ENCODE measurements around the gene AMBN. TPM values are rescaled to one million over a fixed set of nuclear protein-coding genes. Genes with fewer than 3 reads are reported as not detected.
A peak's percentile ranks its signal among the peaks of the same experiment; 100 is the strongest.

AMBN gene
- total RNA-seq, 1 donor from 2014 or later: not detected

- Histone ChIP-seq H3K27me3 (ENCODE audit: low read depth) (no peaks in the 10 kb centered on the region), H3K27ac (replicated peaks) (no peak overlapping the region), H3K4me3 (no peak overlapping the region), H3K9me3 (replicated peaks) (no peaks in the 10 kb centered on the region), H3K4me1 (no peaks in the 10 kb centered on the region), H3K36me3 (no peaks in the 10 kb centered on the region)
- no peak for DNase-seq
- intact Hi-C loops (cut with micrococcal nuclease): no loop called here
- TF ChIP-seq, protein P1, sequence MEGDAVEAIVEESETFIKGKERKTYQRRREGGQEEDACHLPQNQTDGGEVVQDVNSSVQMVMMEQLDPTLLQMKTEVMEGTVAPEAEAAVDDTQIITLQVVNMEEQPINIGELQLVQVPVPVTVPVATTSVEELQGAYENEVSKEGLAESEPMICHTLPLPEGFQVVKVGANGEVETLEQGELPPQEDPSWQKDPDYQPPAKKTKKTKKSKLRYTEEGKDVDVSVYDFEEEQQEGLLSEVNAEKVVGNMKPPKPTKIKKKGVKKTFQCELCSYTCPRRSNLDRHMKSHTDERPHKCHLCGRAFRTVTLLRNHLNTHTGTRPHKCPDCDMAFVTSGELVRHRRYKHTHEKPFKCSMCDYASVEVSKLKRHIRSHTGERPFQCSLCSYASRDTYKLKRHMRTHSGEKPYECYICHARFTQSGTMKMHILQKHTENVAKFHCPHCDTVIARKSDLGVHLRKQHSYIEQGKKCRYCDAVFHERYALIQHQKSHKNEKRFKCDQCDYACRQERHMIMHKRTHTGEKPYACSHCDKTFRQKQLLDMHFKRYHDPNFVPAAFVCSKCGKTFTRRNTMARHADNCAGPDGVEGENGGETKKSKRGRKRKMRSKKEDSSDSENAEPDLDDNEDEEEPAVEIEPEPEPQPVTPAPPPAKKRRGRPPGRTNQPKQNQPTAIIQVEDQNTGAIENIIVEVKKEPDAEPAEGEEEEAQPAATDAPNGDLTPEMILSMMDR (IDR thresholded peaks at IDR 0.05; ENCODE audit: borderline replicate concordance): no peak
Observed at GRCh38 chr4:70600305-70600704, 8.2 kb downstream of the AMBN start.

DNA sequence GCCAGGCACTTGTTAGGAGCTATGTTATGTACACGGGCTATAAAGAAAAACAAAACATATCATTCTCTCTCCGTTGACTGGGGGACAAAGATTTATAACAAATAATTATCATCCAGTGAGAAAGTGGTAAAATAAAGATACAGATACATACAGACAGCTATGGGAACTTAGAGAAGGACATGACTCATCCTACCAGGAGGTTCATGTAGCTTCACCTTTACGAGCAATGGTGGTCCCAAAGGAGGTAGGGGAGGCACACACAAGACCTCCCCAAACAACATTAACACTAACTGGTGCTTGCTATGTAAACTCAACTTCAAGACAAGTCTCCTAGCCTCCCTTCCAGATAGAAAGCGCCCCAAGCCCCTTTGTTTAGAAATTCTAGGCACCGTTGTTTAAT, 8.9 kb downstream of the AMBN start:
- intact Hi-C loops (cut with micrococcal nuclease): no loop called here
- TF ChIP-seq, protein P1 (IDR thresholded peaks at IDR 0.05; ENCODE audit: borderline replicate concordance): no peak

GRCh38 chr4:70601422-70602039, 9.5 kb downstream of the AMBN start:
- Histone ChIP-seq H3K4me1 (no peaks in the 10 kb centered on the region), H3K27ac (replicated peaks) (no peak overlapping the region), H3K4me3 (no peak overlapping the region), H3K9me3 (replicated peaks) (no peaks in the 10 kb centered on the region), H3K27me3 (ENCODE audit: low read depth) (no peaks in the 10 kb centered on the region), H3K36me3 (no peaks in the 10 kb centered on the region)
- intact Hi-C loops (cut with micrococcal nuclease): no loop called here
- no peak for DNase-seq
- TF ChIP-seq, protein P1 (IDR thresholded peaks at IDR 0.05; ENCODE audit: borderline replicate concordance): peak; percentile 69

More for the DNA sequence above, 8.9 kb downstream of the AMBN start:
- Histone ChIP-seq H3K4me1 (no peaks in the 10 kb centered on the region), H3K27ac (replicated peaks) (no peak overlapping the region), H3K9me3 (replicated peaks) (no peaks in the 10 kb centered on the region), H3K27me3 (ENCODE audit: low read depth) (no peaks in the 10 kb centered on the region), H3K36me3 (no peaks in the 10 kb centered on the region), H3K4me3 (no peak overlapping the region)
- no peak for DNase-seq

DNA sequence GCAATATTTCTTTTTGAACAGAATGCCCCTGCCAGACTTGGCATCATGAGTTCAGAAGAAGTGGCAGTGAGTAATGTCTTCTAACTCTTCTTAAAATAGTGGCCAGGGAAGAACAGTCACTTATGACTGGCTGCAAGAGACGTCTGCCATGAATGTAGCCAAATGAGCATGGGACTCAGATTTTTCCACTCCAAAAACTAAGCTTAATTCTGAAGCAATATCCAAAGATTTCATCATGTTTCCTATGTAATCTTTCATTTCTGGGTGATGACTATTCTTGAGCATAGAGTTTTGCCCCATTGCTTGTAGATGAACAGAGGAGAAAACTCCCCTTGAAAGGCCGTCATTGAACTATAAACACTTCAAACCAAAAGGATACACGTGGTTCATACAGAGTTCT, 11.8 kb downstream of the AMBN start:
- intact Hi-C loops (cut with micrococcal nuclease): no loop called here
- H3K4me1 ChIP-seq: no peaks in the 10 kb centered on the region

DNA sequence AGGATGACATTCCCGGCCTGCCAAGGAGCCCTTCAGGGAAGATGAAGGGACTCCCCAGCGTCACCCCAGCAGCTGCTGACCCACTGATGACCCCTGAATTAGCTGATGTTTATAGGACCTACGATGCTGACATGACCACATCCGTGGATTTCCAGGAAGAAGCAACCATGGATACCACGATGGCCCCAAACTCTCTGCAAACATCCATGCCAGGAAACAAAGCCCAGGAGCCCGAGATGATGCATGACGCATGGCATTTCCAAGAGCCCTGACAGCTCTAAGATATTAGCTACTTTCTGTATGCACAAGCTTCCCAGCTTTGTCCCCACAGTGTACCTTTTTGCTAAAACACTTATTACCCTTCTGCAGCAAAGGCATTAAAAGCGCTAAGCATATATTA, 14.4 kb downstream of the AMBN start:
- Histone ChIP-seq H3K27ac (replicated peaks) (no peak overlapping the region), H3K4me3 (no peak overlapping the region), H3K36me3 (no peaks in the 10 kb centered on the region), H3K27me3 (ENCODE audit: low read depth) (peaks cover 9% of the 10 kb centered on the region), H3K9me3 (replicated peaks) (no peaks in the 10 kb centered on the region), H3K4me1 (no peaks in the 10 kb centered on the region)
- TF ChIP-seq, protein P1 (IDR thresholded peaks at IDR 0.05; ENCODE audit: borderline replicate concordance): no peak
- DNase-seq: no peak
- intact Hi-C loops (cut with micrococcal nuclease): no loop called here

More for the DNA sequence above, 11.8 kb downstream of the AMBN start:
- Histone ChIP-seq H3K27me3 (ENCODE audit: low read depth) (no peaks in the 10 kb centered on the region), H3K36me3 (no peaks in the 10 kb centered on the region), H3K9me3 (replicated peaks) (no peaks in the 10 kb centered on the region), H3K4me3 (no peak overlapping the region), H3K27ac (replicated peaks) (no peak overlapping the region)
- no peak for DNase-seq
- TF ChIP-seq, protein P1 (IDR thresholded peaks at IDR 0.05; ENCODE audit: borderline replicate concordance): no peak
